GM19372 (cell line): ENCODE data around the gene SCLY.

Experiments
- ATAC-seq: cut with Tn5 transposase; IDR thresholded peaks from one replicate; pipeline ENCODE4 v1.9.1; 2021; ENCODE audit warnings: mild to moderate bottlenecking, low read depth, moderate library complexity; ENCODE audit not compliant: unreplicated experiment

SCLY gene

DNA sequence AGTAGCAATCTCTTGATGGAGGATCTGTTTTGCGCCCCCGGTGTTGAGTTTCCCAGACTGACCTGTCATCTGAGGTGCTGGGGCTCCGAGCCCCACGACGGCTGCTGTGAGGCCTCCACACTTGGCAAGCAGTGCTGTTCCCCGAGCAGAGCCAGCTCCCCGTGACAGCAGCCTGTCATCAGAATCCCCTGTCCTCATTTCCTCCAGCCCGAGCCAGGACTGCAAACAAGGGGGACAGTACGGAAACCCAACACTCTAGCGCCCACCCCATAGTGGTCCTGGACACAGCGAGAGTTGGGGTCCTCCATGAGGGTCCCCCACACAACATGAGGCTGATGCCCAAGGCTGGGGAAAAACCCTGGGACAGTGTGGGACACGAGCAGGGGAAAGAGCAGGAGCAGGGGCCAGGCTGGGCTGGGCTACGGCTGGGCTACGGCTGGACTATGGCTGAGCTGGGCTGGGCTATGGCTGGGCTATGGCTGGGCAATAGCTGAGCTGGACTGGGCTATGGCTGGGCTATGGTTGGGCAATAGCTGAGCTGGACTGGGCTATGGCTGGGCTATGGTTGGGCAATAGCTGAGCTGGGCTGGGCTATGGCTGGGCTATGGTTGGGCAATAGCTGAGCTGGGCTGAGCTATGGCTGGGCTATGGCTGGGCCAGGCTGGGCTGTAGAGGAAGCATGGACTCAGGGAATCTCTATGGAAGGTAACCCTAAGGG lies 76.2 kb downstream of the SCLY start:
- ATAC-seq: no peak

DNA sequence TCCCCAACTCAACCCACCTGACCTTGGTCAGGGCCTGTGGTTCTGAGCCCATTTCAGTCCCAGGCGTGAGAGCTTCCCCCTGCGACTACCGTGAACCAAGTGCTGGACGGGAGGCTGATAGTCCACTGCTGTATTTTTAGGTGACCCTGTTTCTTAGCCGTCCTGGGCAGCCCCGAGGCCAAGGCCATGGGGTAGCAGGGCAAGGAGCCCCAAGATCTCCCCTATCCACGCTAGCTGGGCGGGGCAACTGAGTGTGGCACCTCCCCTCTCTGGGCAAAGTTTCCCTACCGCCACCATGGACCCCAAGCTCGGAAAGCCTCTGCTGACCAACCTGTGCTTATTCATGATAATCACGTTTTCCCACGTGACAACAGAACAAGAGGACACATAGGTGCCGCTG lies 77.1 kb downstream of the SCLY start:
- ATAC-seq: no peak

DNA sequence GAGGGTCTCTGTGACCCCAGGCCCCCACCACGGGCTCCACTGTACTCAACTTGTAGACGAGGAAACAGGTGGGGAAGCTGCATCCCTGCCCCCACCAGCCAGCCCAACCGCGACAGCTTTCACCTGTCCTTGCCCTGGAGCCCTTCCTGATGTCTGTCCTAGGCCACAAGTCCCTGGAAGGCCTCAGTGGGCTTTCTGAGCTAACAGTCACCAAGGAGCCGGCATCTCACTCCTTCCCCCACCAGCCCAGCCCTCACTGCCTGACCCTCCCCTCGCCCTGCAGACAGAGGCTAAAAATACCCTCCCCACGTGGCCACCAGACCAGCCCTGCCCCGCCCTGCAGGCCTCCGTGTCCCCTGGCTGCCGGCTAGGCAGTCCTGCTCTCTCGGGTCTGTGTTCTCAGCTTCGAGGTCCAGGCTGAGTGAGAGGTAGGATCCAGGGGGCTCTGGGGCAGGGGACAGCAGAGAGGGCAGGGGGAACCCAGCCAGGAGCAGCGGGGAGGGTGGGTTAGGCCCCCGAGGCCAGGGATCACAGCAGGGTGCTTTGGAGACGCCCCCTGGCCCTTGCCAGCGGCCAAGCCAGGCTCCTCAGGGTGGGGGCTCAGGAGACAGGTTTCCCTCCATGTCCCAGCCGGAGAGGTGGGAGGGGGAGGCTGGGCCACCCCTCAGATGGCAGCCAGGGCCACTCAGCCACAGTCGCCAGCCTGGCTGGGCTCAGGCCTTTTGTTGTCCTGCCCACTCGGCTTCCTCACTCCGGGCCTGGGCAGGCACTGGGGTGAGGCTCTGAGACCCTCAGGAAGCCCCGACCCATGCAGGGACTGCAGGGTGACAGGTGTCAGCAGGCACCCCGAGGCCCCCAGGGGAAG lies 77.8 kb downstream of the SCLY start, which contains the start of gene KLHL30:
Gene KLHL30 (plus strand): TSS at position 338 of the 865 bp plus-strand sequence. CDS start 2,087 bp downstream, outside the sequence.
- no peak for ATAC-seq

DNA sequence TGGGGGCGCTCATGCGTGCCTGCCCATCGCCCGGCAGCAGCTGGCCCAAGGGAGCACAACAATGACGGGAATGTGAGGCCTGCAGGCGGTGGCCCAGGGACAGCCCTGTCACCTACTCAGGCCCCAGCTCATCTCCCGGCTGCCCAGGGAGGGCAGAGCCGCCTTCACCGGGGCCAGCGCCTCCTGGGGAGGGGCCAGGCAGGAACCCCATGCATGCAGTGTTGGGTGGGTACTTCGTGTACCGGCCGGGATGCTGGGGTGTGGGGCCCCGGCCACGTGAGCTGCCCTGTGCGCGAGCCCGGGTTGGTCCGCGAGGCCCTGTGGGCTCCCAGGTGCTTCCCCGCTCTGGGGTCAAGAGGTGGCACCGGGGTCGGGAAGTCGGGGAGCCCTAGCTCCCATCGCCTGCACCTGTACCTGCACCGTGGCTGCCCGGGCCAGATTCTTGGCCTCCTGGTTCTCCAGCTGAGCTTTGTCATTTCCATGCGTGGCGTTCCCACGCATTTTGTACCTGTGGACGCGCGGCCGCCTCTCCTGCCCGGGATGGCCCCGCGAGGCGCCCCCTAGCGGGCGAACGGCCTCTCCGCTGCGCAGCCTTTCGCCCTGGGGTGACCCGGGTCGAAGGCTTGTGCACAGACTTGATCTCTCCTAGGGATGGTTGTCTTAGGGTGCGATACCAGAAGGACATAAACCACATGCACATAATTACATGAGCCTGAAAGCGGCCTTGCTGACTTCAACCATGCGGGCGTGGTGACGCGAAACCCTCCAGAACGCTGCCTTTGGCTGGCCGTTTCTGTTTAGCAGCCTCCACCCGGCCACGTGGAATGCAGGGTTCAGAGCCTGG lies 78.6 kb downstream of the SCLY start:
- no peak for ATAC-seq

DNA sequence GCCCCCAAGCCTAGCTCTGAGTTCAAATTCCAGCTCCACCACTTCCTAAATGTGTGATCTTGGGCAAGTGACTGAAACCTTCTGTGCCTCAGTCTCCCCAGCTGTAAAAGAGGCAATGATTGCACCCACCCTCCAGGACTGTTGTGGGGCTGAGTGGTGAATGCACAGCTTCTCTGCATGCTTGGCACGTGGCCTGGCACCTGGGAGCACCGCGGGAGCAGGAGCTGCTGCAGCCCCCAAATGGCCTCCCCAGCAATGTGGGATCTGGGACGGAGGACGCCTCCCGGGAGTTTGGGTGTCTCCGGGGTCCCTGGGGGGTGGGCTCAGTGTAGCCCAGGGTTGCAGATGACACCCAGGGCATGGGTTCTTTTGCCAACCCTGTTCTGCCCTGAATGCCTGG lies 79.2 kb downstream of the SCLY start:
- no peak for ATAC-seq

DNA sequence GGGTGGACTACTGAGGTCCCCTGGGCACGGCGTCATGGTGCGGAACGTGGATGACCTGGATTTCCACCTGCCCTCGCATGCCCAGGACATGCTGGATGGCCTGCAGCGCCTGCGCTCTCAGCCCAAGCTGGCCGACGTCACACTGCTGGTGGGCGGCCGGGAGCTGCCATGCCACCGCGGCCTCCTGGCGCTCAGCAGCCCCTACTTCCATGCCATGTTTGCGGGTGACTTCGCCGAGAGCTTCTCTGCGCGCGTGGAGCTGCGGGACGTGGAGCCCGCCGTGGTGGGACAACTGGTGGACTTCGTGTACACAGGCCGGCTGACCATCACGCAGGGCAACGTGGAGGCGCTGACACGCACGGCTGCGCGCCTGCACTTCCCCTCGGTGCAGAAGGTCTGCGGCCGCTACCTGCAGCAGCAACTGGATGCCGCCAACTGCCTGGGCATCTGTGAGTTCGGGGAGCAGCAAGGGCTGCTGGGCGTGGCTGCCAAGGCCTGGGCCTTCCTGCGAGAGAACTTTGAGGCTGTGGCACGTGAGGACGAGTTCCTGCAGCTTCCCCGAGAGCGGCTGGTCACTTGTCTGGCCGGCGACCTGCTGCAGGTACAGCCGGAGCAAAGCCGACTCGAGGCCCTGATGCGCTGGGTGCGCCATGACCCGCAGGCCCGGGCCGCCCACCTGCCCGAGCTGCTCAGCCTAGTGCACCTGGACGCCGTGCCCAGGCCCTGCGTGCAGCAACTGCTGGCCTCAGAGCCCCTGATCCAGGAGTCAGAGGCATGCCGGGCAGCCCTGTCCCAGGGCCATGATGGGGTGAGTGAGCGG lies 80.1 kb downstream of the SCLY start:
- ATAC-seq: no peak

DNA sequence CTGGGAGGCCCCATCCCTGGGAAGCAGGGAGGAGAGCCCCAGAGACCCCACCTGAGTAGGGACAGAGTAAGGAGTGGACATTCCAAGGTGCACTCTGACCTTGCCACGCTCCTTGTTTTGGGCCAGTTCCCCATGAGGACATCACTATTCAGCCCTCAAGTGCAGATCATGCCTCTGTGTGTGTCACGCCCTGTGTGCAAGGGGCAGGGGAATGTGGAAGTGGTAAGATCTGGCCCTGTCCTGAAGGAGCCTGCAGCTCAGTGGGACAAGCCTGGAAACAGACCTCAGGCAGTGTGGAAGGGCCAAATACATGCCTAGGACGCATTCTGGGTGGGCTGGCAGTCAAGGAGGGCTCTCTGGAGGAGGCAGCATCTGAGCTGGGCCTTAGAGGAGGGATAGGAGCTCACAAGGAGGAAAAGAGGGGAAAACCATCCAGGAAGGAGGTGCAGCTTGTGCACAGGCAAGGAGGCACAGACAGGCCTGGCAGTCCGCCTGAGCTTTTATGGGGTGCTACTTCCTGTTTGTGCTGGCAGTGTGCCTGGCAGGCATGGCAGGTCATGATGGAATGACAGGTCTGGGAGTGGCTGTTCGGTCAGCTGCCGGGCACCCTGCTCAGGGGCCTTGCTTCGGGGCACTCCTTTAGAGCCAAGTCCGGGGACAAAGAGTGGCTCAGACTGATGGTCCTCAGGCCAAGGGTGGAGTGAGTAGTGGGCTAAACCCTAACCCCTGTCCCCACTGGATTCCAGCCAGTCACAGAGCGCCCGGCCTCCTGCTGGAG lies 80.9 kb downstream of the SCLY start:
- ATAC-seq: no peak

DNA sequence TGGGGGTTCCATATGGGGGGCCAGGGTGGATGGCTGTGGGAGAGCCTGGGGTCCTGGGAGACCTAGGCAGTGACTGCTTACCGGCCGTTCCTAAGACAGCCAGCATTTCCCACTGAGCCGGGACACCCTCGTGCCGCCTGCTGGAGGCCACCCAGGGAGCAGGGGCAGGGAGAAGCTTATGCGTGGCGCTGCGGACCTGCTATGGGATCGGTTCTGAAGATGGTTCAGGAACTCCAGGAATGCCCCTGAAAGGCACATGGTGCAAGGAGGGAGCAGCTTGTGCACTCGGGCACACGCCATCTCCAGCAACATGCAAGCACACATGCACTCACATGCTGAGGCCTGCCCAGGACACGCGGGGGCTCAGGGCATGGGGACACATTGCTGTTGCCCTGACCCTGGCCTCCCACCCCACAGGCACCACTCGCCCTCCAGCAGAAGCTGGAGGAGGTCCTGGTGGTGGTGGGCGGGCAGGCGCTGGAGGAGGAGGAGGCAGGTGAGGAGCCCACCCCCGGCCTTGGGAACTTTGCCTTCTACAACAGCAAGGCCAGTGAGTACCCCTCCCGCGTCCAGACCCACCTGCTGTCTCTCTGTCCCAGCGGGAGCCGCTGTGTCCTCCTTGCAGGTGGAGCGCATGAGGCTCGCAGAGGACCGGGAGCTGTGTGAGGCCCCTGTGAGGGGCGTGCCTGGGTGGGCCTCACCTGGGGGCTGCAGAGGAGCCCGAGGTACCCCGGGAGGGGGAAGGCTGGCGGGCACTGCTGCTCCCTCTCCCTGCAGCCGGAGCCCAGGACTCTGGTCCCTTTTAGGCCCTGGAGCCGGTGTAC lies 81.8 kb downstream of the SCLY start:
- no peak for ATAC-seq

DNA sequence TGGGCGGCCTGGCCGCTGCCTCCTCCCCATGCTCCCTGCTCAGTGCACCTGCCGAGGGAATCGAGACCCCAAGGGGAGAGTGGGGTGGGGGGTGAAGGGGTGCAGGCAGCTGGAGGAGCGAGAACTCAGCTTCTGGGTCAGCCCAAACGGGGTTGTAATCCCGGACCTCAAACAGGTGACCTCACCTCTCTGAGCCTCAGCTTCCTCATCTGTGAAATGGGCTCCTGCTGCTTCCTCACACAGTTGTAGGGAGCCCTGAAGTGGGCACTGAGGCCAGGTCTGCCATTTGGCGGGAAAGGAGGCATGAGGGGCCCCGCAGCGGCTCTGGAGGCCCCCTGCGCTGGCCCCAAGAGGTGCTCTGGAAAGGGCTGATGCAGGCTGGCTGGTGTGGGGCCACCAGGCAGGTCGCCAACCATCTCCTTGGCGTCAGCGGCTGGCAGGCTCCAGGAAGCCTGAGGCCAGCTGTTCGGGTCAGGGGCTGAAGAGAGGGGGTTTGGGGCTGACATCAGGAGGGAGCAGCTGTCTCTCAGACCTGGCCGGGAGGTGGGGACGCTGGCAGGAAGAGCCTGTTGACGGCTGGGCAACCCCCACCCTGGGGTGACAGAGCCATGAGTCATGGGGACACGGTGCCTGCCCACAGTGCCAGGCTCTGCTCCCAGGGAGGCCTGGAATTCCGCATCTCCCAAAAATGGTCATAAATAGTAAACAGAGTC lies 82.6 kb downstream of the SCLY start:
- ATAC-seq: no peak

DNA sequence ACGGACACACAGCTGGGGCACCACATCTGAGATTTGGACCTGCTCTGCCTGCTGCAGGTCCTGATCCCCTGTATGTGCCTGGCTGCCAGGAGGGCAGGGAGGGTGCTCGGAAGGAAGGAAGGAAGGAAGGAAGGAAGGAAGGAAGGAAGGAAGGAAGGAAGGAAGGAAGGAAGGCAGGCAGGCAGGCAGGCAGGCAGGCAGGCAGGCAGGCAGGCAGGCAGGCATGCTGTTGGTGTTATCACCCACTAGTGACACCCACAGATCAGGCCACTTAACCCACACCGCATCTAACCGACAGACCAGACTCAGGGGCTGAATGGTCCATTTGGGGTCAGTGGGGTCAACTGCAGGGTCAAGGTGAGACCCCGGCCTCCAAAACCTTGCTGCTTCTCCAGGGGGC lies 83.5 kb downstream of the SCLY start:
- ATAC-seq: no peak

DNA sequence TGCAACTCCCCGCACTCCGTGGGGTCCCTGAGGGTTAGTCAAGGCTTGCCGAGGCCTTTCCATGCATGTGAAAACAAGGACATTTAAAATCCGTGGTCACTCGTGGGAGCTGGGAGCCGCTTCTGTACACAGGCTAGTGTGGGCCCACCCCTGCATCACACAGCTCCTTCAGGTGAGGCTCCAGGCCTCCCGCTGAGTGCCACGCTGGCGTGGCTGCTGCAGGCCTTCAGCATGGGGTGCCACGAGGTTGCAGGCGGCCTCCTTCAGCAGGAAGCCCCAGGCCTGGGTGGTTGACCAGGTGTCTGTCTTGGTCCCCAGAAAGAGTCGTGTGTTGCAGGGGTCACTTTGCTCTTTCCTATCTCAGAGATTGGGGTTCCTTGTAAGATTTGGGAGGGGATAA lies 84.2 kb downstream of the SCLY start:
- ATAC-seq: no peak

DNA sequence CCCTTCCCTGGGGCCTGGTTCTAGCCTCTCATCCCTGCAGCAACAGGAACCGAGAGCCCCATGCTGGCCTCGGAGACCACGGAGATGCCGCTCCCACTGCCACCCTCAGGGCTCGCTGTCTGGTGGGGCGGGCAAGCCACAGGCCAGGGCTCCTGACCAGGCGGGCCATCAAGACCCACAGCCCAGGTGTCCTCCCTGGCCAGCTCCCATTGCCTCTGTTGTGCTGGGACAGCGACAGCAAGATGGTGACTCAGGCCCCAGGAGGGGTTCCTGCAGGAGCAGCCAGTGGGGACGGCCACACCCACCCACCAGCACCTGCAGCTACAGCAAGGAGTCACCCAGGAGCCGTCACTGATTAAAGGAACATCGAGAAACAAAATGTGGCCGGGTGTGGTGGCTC lies 85.0 kb downstream of the SCLY start:
- no peak for ATAC-seq

DNA sequence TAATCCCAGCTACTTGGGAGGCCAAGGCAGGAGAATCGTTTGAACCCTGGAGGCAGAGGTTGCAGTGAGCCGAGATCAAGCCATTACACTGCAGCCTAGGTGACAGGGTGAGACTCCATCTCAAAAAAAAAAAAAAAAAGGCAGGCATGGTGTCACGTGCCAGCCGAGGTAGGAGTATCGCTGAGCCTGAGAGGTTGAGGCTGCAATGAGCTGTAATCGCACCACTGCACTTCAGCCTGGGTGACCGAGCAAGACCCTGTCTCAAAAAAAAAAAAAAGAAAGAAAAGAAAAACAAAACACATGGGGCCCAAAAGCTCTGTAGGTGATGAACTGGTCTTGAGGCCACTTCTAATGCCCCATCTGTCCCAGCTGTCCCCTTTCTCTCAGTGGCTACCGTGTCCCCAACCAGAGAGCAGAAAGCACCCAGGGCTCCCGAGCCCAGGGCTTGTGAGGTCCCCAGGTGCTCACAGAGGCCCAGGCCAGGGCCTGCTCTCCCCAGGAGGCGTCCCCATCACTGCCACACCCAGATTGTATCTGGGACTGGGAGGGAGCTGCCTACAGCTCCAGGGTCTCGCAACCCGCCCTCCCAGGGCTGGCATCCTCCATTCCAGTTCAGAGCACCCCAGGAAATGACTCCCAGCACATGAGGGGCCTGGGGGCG lies 86.2 kb downstream of the SCLY start:
- ATAC-seq: no peak

DNA sequence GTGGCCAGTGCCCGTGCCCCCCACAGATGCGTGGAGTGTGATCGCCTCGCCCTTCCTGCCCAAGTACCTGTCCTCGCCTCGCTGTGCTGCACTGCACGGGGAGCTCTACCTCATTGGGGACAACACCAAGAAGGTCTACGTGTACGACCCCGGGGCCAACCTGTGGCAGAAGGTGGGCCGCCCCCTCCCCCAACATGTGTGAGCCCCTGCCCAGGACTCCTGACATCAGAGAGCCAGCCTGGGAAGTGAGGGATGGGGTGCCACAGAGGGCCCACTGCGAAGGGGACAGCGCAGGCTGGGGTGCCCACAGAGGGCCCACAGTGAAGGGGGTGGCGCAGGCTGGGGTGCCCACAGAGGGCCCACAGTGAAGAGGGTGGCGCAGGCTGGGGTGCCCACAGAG lies 88.2 kb downstream of the SCLY start:
- no peak for ATAC-seq
